ENCODE measurements around the gene MEDAG. TPM values are rescaled to one million over a fixed set of nuclear protein-coding genes. Genes with fewer than 3 reads are reported as not detected.

The MEDAG gene
- total and polyA plus RNA-seq, 8 donors = 2.1 to 16.5 (median 3.8) TPM

DNA sequence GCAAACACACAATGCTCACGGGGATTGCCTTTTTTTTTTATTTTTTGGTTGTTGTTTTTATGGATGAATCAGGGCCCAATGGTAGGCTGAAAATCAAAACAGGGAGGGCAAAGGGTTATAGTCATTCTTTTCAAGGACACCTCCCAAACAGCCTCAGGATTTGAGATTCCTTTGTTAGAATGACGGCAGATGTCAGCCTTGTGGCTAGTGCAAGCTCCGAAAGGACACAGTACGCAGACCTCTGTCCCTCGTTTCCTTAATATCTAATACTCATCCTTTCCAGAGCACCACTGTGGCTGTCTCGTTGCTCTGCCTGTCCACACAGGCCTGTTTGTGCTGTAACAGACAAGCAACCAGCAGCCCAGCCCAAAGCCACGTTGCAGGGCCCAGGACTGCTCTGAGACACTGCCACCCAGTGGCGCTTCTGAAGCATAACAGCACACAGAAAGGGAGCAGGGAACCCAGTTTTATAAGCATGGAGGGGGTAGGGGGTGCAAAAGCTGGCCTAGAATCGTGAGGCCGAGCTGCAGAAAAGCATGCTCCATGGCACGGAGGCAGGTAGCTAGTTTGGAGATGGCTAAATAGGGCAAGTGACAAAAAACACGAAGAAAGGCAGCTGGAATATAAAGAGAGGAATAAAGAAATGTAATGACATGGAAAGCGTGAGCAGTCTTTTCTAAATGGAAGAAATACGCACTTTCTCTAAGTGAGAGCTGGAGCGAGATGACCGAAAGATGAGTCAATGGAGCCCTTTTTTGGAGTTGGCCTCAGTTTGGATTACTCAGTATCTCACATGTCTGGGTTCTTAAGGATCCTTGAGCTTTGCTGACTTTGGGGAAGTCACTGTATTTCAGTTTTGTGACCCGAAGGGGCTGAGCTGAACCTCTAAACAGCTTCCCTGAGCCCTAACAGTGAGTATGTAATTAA is 40.7 kb upstream of the MEDAG start:
- intact Hi-C loops (cut with DNase I) = no loop called here
- Histone ChIP-seq H3K27me3 (peaks cover 0 to 8% of the 10 kb centered on the region in 2 donors), H3K4me3 (no peak overlapping the region), H3K4me1 (peaks cover 0 to 6% of the 10 kb centered on the region in 2 donors), H3K9me3 (no peaks in the 10 kb centered on the region), H3K36me3 (no peaks in the 10 kb centered on the region), H3K27ac (peak overlapping the region; percentile 50 to 63)
- peak; percentile 93 for ATAC-seq
- DNase-seq = peak in 3 of 4 donors; percentile 71 to 89 (median 76)
- TF ChIP-seq CTCF (IDR thresholded peaks at IDR 0.05) = peak; percentile 75 to 85

- Histone ChIP-seq H3K27ac (peak overlapping the region in 1 of 2 donors; percentile 63), H3K4me3 (no peak overlapping the region), H3K27me3 (peaks cover 0 to 8% of the 10 kb centered on the region in 2 donors), H3K4me1 (peaks cover 0 to 6% of the 10 kb centered on the region in 2 donors), H3K9me3 (no peaks in the 10 kb centered on the region), H3K36me3 (no peaks in the 10 kb centered on the region)
- ATAC-seq = no peak
- intact Hi-C loops (cut with DNase I) = no loop called here
- TF ChIP-seq CTCF (IDR thresholded peaks at IDR 0.05) = no peak
- no peak for DNase-seq
Measured at GRCh38 chr13:30866677-30867076, 39.4 kb upstream of the MEDAG start.

DNA sequence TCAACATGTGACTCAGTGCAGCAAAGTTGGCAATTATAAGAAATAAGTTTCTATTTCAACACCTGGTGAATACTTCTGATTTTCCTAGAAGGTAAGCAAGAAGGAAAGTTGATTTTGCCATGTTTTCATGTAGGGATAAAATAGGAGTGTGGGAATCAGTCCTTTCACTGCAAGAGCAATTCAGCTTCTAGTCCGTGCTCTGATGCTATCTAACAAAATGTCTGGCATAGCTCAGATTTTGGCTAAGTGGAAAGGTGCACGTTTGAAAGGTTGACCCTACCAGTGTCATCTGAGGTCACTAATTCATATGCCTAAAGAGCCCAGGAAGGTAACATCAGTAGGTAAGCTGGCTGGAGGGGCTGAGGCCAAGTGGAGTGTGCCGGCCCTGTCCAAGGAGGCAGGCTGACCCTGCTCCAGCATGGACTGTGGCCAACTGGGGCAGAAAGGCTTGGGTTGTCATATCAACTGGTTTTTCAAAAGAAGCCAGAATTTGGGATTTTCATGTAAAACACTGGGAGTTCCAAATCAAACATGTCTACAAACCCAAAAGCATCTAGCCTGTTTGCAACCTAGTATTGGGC is 38.9 kb upstream of the MEDAG start:
- ATAC-seq (no peak), DNase-seq (no peak)
- TF ChIP-seq CTCF (IDR thresholded peaks at IDR 0.05) = no peak
- peaks cover 0 to 8% of the 10 kb centered on the region in 2 donors for H3K27me3 ChIP-seq
- H3K4me3 ChIP-seq = no peak overlapping the region
- no peaks in the 10 kb centered on the region for H3K36me3 ChIP-seq
- peaks cover 0 to 6% of the 10 kb centered on the region in 2 donors for H3K4me1 ChIP-seq
- no peak overlapping the region for H3K27ac ChIP-seq
- intact Hi-C loops (cut with DNase I) = no loop called here
- H3K9me3 ChIP-seq = no peaks in the 10 kb centered on the region

- peak overlapping the region in 1 of 2 donors; percentile 42 for H3K27ac ChIP-seq
- H3K27me3 ChIP-seq = peaks cover 0 to 8% of the 10 kb centered on the region in 2 donors
- ATAC-seq = no peak
- intact Hi-C loops (cut with DNase I) = no loop called here
- H3K4me3 ChIP-seq = no peak overlapping the region
- H3K4me1 ChIP-seq = peaks cover 0 to 6% of the 10 kb centered on the region in 2 donors
- no peak for TF ChIP-seq CTCF (IDR thresholded peaks at IDR 0.05)
- H3K9me3 ChIP-seq = no peaks in the 10 kb centered on the region
- peak in 1 of 4 donors; percentile 75 for DNase-seq
- H3K36me3 ChIP-seq = no peaks in the 10 kb centered on the region
Measured at GRCh38 chr13:30868799-30869470, 37.1 kb upstream of the MEDAG start.
